HCT116 (cell line): ENCODE results near the gene GNA15. TPM values are rescaled to one million over a fixed set of nuclear protein-coding genes. Genes with fewer than 3 reads are reported as not detected.

Experiments used
- ATAC-seq: fragments of 200-7000 bp; cut with Tn5 transposase; 2 replicates; pipeline ENCODE4 v1.9.1; 2020; ENCODE audit warnings: mild to moderate bottlenecking, moderate library complexity
- BruUV-seq: library from RNA; stranded (reverse); fragments of 400-500 nt; replicated peaks from 2 replicates; lab custom pipeline; 2021; lab: Mats Ljungman, UMichigan
- CTCF ChIA-PET: fragments of 300-600 bp; sonication (Branson Sonifier 250); formaldehyde crosslinking; loops from one replicate; lab custom pipeline; 2021; ENCODE audit warnings: antibody characterized with exemption; lab: Charles Lee
- POLR2A ChIA-PET: fragments of 300-600, 350-600 bp; sonication (Branson Sonifier 250); formaldehyde crosslinking; loops from one replicate; lab custom pipeline; 2021; ENCODE audit warnings: antibody characterized with exemption; lab: Charles Lee
- RAD21 ChIA-PET, 2 experiments: fragments of 300-600 bp; sonication (Branson Sonifier 250); formaldehyde crosslinking; loops; one replicate each; lab custom pipeline; 2023; ENCODE audit warnings: low total read pairs in 2 of 2; ENCODE audit not compliant: uncharacterized antibody in 2 of 2, unreplicated experiment in 2 of 2, low non-redundant PET in 1 of 2; lab: Charles Lee
- DNase-seq: peaks from one replicate; pipeline ENCODE4 v3.0.0-alpha.2; 2010; ENCODE audit warnings: low read depth, low spot score
- H2AFZ ChIP-seq: fragments of 200-600 bp; shearing (Covaris generic), sonication (generic); 2 replicates; pipeline ENCODE4 v1.6.1; 2017; ENCODE audit warnings: low read depth, mixed run types, mixed read lengths, antibody characterized with exemption, low read length; ENCODE audit not compliant: poor library complexity, severe bottlenecking
- H3K27ac ChIP-seq: 2 replicates; pipeline ENCODE4 v1.5.1; 2012; ENCODE audit warnings: low read depth, low read length
- H3K27me3 ChIP-seq: fragments of 200-600 bp; sonication (generic); 2 replicates; pipeline ENCODE4 v1.6.1; 2016; ENCODE audit warnings: mixed run types, low read length, mixed read lengths; ENCODE audit not compliant: insufficient read depth
- H3K36me3 ChIP-seq, 2 experiments: fragments of 200-500 bp in 1 of 2; fragments of 200-600 bp in 1 of 2; sonication (Bioruptor generic) in 1 of 2; sonication (generic) in 1 of 2; 2 replicates each; pipeline versions ENCODE4 v1.5.1 to v1.6.1; 2014 to 2016; ENCODE audit warnings: low read length in 2 of 2, inconsistent platforms in 1 of 2, mixed read lengths in 1 of 2, mixed run types in 1 of 2; ENCODE audit not compliant: insufficient read depth in 2 of 2, control insufficient read depth in 1 of 2
- H3K4me1 ChIP-seq, 2 experiments: fragments of 200-600 bp in 1 of 2; sonication (generic) in 1 of 2; 2 replicates each; pipeline versions ENCODE4 v1.5.1 to v1.6.1; 2012 to 2017; ENCODE audit warnings: low read length in 2 of 2, inconsistent platforms in 1 of 2, mild to moderate bottlenecking in 1 of 2, mixed read lengths in 1 of 2, mixed run types in 1 of 2, moderate library complexity in 1 of 2; ENCODE audit not compliant: insufficient read depth in 2 of 2, control insufficient read depth in 1 of 2
- H3K4me2 ChIP-seq: fragments of 200-600 bp; sonication (generic); 2 replicates; pipeline ENCODE4 v1.6.1; 2017; ENCODE audit warnings: mixed run types, low read length, mixed read lengths
- H3K4me3 ChIP-seq, 2 experiments: fragments of 200-600 bp in 1 of 2; sonication (generic) in 1 of 2; replicated peaks in 1 of 2; 2 replicates each; pipeline ENCODE4 v1.5.1; 2011 to 2016; ENCODE audit warnings: low read length in 2 of 2, control low read depth in 1 of 2, low read depth in 1 of 2, mild to moderate bottlenecking in 1 of 2, mixed read lengths in 1 of 2, mixed run types in 1 of 2
- H3K79me2 ChIP-seq: fragments of 200-600 bp; sonication (generic); 2 replicates; pipeline ENCODE4 v1.6.1; 2017; ENCODE audit warnings: mild to moderate bottlenecking, mixed run types, low read length, moderate library complexity, mixed read lengths; ENCODE audit not compliant: insufficient read depth
- H3K9ac ChIP-seq: fragments of 200-600 bp; sonication (generic); 2 replicates; pipeline ENCODE4 v1.6.1; 2016; ENCODE audit warnings: low read length, mixed read lengths
- H3K9me2 ChIP-seq: fragments of 200-600 bp; sonication (generic), shearing (Covaris generic); 2 replicates; pipeline ENCODE4 v1.6.1; 2017; ENCODE audit warnings: mixed run types, mild to moderate bottlenecking, moderate library complexity; ENCODE audit not compliant: insufficient read depth
- H3K9me3 ChIP-seq, 2 experiments: fragments of 200-500 bp in 1 of 2; fragments of 200-600 bp in 1 of 2; sonication (Bioruptor generic) in 1 of 2; sonication (generic) in 1 of 2; 2 replicates each; pipeline ENCODE4 v1.6.1; 2014 to 2017; ENCODE audit warnings: low read length in 2 of 2, mixed read lengths in 2 of 2, inconsistent platforms in 1 of 2, low read depth in 1 of 2, mild to moderate bottlenecking in 1 of 2, mixed run types in 1 of 2, moderate library complexity in 1 of 2; ENCODE audit not compliant: control insufficient read depth in 1 of 2, insufficient read depth in 1 of 2
- H4K20me1 ChIP-seq: fragments of 200-600 bp; sonication (generic), shearing (Covaris generic); 2 replicates; pipeline ENCODE4 v1.6.1; 2017; ENCODE audit warnings: mixed run types, mild to moderate bottlenecking, moderate library complexity; ENCODE audit not compliant: insufficient read depth
- CBX3 ChIP-seq: IDR thresholded peaks from 2 replicates; pipeline ENCODE4 v1.6.1; 2012; ENCODE audit warnings: low read depth
- CTCF ChIP-seq, 3 experiments: fragments of 200-600 bp in 1 of 3; sonication (generic) in 1 of 3; IDR thresholded peaks in 2 of 3; conservative IDR thresholded peaks in 1 of 3; 2 replicates each; pipeline ENCODE4 v1.5.1; 2012 to 2017; ENCODE audit warnings: low read depth in 2 of 3, low read length in 2 of 3, antibody characterized with exemption in 1 of 3, borderline replicate concordance in 1 of 3, control low read depth in 1 of 3, mild to moderate bottlenecking in 1 of 3, mixed read lengths in 1 of 3, mixed run types in 1 of 3, moderate library complexity in 1 of 3; ENCODE audit not compliant: insufficient read depth in 1 of 3
- EGR1 ChIP-seq: IDR thresholded peaks from 2 replicates; pipeline ENCODE4 v1.6.1; 2012; ENCODE audit warnings: low read depth
- ELF1 ChIP-seq: IDR thresholded peaks from 2 replicates; pipeline ENCODE4 v1.6.1; 2012; ENCODE audit warnings: low read depth, borderline replicate concordance
- JUND ChIP-seq: IDR thresholded peaks from 2 replicates; pipeline ENCODE4 v1.6.1; 2012
- POLR2A ChIP-seq: IDR thresholded peaks from 2 replicates; pipeline ENCODE4 v1.7.0; 2011; ENCODE audit warnings: borderline replicate concordance; ENCODE audit not compliant: insufficient read depth, insufficient read length; ENCODE audit errors: extremely low read depth
- POLR2AphosphoS5 ChIP-seq: IDR thresholded peaks from 2 replicates; pipeline ENCODE4 v1.6.1; 2011; ENCODE audit warnings: mild to moderate bottlenecking, low read depth, low read length, moderate library complexity
- REST ChIP-seq: IDR thresholded peaks from 2 replicates; pipeline ENCODE4 v1.6.1; 2012; ENCODE audit warnings: low read depth
- SIN3A ChIP-seq: IDR thresholded peaks from 2 replicates; pipeline ENCODE4 v1.6.1; 2012; ENCODE audit warnings: low read depth
- SP1 ChIP-seq: IDR thresholded peaks from 2 replicates; pipeline ENCODE4 v1.6.1; 2012; ENCODE audit warnings: low read depth
- TCF7L2 ChIP-seq: IDR thresholded peaks from 2 replicates; pipeline ENCODE4 v1.7.0; 2011; ENCODE audit warnings: borderline replicate concordance, inconsistent platforms; ENCODE audit not compliant: insufficient read depth, insufficient read length; ENCODE audit errors: extremely low read depth
- YY1 ChIP-seq: IDR thresholded peaks from 2 replicates; pipeline ENCODE4 v1.6.1; 2011; ENCODE audit warnings: low read length, low read depth, moderate library complexity, mild to moderate bottlenecking; ENCODE audit not compliant: insufficient replicate concordance; ENCODE audit errors: extremely low read depth
- ZBTB33 ChIP-seq: IDR thresholded peaks from 2 replicates; pipeline ENCODE4 v1.6.1; 2011; ENCODE audit warnings: mild to moderate bottlenecking, low read length, moderate library complexity; ENCODE audit not compliant: insufficient replicate concordance; ENCODE audit errors: extremely low read depth
- ZFX ChIP-seq: fragments of 450-650 bp; IDR thresholded peaks from 2 replicates; pipeline ENCODE4 v1.6.1; 2017
- ZNF274 ChIP-seq: fragments of 200-500 bp; sonication (Bioruptor generic); IDR thresholded peaks from 2 replicates; pipeline ENCODE4 v1.6.1; 2014; ENCODE audit warnings: mild to moderate bottlenecking, low read depth, low read length, inconsistent platforms
- intact Hi-C: fragments of 100-400 bp; cut with micrococcal nuclease; formaldehyde crosslinking; loops from 2 replicates; pipeline ENCODE4 v1.10.0; 2022
- total RNA-seq: library from RNA; stranded (reverse); gene quantifications from one replicate; pipeline ENCODE4 v1.2.1, GENCODE V29; 2021; ENCODE audit not compliant: unreplicated experiment

GNA15 gene
- total RNA-seq, 1 experiment from 2014 or later, result 1.5 TPM

- H3K9me2 ChIP-seq, result no peaks in the 10 kb centered on the region
- DNase-seq (no peak), ATAC-seq (no peak)
- H3K79me2 ChIP-seq, result no peaks in the 10 kb centered on the region
- CTCF ChIA-PET, result no interaction called here
- H3K4me2 ChIP-seq, result no peak overlapping the region
- H3K9me3 ChIP-seq, result no peaks in the 10 kb centered on the region
- no peak overlapping the region for H2AFZ ChIP-seq
- intact Hi-C loops, result no loop called here
- no peaks in the 10 kb centered on the region for H3K36me3 ChIP-seq
- no peaks in the 10 kb centered on the region for H3K27me3 ChIP-seq
- H4K20me1 ChIP-seq, result no peaks in the 10 kb centered on the region
- POLR2A ChIA-PET, result no interaction called here
- BruUV-seq, result no TSS peak
- RAD21 ChIA-PET, result no interaction called here
- H3K27ac ChIP-seq, result no peak overlapping the region
- H3K9ac ChIP-seq, result no peak overlapping the region
- TF ChIP-seq SIN3A (no peak), ZNF274 (no peak), JUND (no peak), ELF1 (no peak), ZBTB33 (no peak), EGR1 (no peak), CBX3 (no peak), POLR2AphosphoS5 (no peak), TCF7L2 (no peak), ZFX (no peak), YY1 (no peak), SP1 (no peak), CTCF (IDR thresholded peaks at IDR 0.05 in 2 of 3, conservative IDR thresholded peaks at IDR 0.05 in 1 of 3; ENCODE audit: borderline replicate concordance in 1 of 3, insufficient read depth in 1 of 3, low read depth in 2 of 3, low read length in 2 of 3) (no peak), REST (no peak), POLR2A (no peak)
- H3K4me1 ChIP-seq, result peaks cover 0 to 10% of the 10 kb centered on the region in 2 experiments; a peak in 3 of 4 replicates
- no peak overlapping the region for H3K4me3 ChIP-seq
Observed at GRCh38 chr19:3153286-3154230, 17.7 kb downstream of the GNA15 start.
